GM18505 (cell line): ENCODE data around the gene GPR68.
A peak's percentile ranks its signal among the peaks of the same experiment; 100 is the strongest.

Experiments used
- ATAC-seq: cut with Tn5 transposase; IDR thresholded peaks from one replicate; pipeline ENCODE4 v1.9.1; 2021; ENCODE audit not compliant: unreplicated experiment
- POLR2A ChIP-seq: IDR thresholded peaks from 4 replicates; pipeline ENCODE4 v1.6.1; 2011; ENCODE audit warnings: borderline replicate concordance; ENCODE audit not compliant: insufficient read depth, insufficient read length; ENCODE audit errors: extremely low read depth

The GPR68 gene

DNA sequence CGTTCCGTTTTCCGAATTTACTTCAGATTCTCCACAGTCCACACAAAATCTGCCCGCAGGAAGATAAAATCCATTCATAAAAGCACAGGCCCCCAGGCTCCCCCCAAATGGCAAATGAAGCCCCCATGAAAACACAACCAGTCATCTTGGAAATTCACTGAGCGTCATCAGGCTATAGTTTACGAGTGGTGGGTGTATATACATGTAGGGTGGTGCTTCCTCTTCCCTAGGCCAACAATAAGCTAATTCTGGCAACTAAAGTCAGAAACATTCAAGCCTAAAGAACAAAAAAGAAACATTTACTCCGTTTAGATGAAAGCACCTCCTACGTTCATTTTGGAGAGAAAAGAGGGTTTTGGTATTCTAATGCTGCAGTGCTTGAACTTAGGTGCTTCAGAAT is 5.8 kb downstream of the GPR68 start:
- no peak for TF ChIP-seq POLR2A
- ATAC-seq: no peak

- no peak for ATAC-seq
- TF ChIP-seq POLR2A: no peak
Observed at GRCh38 chr14:91238085-91238484, 6.4 kb downstream of the GPR68 start.

- ATAC-seq: no peak
- no peak for TF ChIP-seq POLR2A
Observed at GRCh38 chr14:91237219-91237618, 7.3 kb downstream of the GPR68 start.

DNA sequence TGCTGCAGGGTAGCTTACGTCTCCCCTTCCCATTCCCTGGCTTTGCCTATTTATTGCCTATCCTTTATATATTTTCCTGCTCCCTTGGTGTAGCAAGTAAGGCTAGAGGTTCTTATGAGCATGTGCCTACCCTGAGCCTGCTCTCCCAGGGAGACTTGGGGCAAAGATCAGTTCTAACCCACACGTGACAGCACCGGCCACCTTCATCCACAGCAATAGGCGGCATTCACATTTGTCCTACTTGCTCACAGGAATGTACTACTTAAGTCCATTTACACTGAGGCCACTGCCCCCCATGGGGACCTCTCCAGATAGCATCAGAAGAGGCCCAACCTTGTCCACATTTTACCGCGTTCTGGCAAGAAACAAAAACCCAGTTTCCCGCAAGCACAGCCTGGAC is 8.7 kb downstream of the GPR68 start:
- no peak for ATAC-seq
- TF ChIP-seq POLR2A: no peak

- ATAC-seq: no peak
- TF ChIP-seq POLR2A: no peak
Observed at GRCh38 chr14:91234791-91235114, 9.8 kb downstream of the GPR68 start.

- TF ChIP-seq POLR2A: no peak
- no peak for ATAC-seq
Observed at GRCh38 chr14:91233936-91234790, 10.3 kb downstream of the GPR68 start.

DNA sequence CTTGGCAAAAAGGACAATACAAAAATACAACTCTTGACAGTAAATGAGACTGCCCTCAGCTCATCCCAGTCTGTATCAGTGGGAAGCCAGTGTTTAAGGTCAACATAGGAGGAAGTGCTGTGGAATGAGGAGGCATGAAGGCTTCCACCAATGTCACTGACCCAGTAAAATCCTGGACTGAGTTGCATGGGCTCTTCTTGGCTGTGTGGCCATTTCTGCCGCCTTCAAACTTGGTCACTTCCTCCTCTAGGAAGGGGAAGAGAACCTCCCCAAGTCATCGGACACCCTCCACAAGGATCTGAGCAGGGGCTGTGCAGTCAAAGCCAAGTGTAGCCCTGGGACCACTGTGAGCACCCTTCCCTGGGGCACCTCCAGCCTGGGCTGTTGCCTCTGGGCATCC is 11.9 kb downstream of the GPR68 start:
- no peak for ATAC-seq
- TF ChIP-seq POLR2A: no peak

DNA sequence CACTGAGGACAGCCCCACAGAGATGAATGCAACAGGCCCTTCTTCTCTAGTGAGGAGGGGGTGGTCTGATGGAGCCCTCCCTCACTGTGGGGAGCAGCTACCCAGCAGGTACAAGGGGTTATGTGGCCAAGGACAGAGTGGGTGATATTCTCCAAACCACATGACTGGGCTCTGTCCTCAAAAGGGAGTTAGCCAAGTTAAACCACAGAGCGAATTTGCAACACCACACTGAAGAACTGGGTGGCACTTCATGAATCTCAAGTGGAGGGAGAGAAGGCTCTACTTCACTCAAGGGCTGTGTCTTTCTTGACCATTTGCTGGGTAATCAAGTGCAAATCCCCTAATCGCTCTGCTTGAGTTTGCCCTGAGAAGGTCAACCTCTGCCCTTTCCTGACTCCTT is 12.5 kb downstream of the GPR68 start:
- no peak for TF ChIP-seq POLR2A
- ATAC-seq: no peak

DNA sequence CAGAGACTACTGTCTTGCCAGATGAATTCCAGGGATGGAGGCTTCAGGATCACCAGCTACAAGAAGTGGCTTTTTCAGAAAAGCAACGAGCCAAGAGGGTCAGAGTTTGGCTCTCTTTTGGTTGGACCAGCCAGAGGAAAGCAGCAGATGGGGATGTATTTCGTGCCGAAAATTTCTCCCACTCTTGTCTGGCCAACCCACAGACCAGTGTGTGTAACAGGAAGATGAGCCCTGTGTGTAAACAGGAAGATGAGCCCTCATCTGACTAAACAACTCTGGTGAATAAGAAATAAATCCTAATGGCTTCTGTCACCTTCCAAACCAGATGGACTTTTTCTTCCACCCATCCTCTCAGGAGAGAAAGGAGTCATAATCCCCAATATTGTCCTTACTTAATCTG is 13.1 kb downstream of the GPR68 start:
- ATAC-seq: no peak
- TF ChIP-seq POLR2A: no peak

GRCh38 chr14:91230397-91231035 is 14.0 kb downstream of the GPR68 start:
- TF ChIP-seq POLR2A: no peak
- ATAC-seq: no peak

DNA sequence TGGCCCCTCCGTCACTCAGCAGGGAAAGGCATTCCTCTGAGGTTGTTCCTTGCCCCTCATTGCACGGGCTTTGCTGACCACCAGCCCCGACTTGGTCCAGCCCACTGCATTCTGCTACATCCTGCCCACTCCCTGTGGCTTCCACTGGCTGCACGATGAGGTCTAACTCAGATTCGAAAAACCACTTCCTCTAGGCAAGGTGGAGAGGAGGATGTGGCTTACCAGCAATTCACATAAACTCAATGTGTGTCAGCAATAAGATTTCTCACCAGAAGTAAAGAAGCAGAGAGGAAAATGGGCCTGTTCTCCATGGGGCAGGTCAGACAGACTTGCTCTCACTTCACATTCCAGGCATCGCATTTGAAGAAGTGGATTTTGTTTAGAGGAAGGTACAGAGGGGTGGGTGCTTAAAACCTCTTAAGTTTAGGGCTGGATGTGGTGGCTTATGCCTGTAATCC is 14.7 kb downstream of the GPR68 start:
- ATAC-seq: peak; percentile 66

GRCh38 chr14:91229005-91229382 is 15.5 kb downstream of the GPR68 start:
- no peak for ATAC-seq
- no peak for TF ChIP-seq POLR2A

More for the DNA sequence above, 14.7 kb downstream of the GPR68 start:
- peak; percentile 44 for TF ChIP-seq POLR2A

- TF ChIP-seq POLR2A: peak; percentile 53
- peak; percentile 84 for ATAC-seq
Observed at GRCh38 chr14:91228112-91229004, 16.1 kb downstream of the GPR68 start.
